Measurements from ENCODE around the gene SRGAP1.

Gene SRGAP1

DNA sequence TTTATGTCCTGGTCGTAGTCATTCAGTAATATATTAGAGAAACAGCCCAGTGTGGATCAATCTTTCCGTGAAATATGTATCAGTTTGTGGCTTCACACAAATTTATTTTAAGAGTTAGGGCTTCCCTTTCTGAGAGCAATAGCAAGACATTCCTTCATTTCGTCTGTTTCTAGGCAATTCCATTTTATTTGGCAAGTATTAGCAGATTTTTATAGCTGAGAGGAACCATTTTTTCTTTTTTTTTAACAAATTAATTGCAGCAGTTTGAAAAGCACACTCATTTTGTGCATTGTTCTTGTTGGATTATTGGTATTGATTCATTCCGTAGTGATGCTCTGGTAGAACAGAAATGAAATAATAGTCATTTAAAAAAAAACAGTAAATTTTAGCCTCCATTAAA is 132.9 kb downstream of the SRGAP1 start:
- DNase-seq: no peak

DNA sequence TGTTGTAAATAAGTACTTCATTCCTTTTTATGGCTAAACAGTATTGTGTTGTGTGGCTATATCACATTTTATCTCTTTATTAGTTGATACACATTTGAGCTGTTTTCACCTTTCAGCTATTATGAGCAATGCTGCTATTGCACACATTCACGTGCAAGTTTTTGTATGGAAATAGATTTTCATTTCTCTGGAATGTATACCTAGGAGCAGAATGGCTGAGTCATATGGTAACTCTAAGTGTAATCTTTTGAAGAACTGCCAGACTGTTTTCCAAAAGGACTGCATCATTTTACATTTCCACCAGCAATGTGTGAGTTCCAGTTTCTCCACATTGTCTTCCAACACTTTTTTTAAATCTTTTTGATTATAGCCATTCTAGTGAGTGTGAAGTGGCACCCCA is 134.0 kb downstream of the SRGAP1 start:
- DNase-seq: no peak

DNA sequence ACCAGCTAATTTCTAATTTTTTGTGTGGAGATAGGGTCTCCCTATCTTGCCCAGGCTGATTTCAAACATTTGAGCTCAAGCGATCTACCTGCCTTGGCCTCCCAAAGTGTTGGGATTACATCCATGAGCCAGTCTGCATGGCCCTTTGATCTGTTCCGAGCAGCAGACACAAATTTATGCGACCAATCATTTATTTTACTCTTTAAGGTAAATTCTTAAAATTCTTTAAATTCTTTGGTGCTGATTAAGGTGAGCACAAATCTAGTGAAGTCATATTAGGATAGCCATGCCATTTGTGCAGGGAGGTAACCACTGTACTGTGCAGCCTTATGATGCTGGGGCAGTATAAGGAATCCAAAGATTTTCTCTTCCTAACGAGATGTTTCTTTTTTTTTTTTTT is 135.7 kb downstream of the SRGAP1 start:
- DNase-seq: no peak

DNA sequence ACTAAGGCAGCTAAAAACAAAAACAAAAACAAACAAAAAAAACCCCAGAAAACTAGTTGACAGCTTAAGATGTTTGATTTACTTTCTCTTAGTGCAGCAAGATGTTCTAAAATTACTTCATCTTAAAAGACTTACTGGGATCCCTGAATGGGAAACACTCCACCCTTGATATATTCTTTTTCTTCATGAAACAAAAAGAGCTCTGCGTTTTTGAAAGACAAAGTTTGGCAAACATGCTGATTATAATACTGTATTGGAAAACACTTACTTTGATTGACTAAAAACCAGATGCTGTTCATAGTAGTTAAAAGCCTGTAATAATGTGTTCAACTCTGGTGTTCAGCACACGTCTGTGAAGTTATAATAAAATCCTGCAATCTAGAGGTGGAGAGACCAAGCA is 136.8 kb downstream of the SRGAP1 start:
- DNase-seq: no peak

DNA sequence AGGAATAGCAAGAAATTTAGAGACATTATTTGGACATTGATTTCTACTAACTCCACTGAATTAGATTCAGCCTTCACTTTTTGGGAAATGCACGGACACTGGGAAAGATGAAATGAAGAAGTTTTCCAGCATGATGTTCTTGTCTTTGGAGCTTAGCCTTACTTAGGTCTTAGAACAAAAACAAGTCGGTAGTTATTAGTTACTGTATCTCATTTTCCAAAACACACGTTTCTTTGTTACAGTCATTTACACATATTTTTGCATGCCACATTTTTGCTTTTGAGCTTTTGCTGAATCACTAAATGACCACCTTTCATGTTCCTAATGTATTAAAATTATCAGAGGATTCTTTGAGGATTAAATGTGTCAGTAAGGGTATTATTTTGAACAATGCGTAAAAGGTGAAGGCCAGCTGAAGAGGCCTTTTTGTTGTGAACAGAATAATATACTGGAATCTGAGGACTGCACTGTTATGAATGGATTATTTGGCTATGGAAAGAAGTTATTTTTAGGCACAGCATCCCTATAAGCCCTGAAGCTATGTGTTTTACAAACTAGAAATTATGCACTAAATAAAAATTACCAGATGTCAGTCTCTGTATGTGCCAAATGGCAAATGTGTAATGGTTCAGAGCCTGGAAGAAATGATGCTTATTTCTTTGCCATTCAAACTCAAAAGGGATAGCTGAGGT is 138.2 kb downstream of the SRGAP1 start:
- no peak for DNase-seq

DNA sequence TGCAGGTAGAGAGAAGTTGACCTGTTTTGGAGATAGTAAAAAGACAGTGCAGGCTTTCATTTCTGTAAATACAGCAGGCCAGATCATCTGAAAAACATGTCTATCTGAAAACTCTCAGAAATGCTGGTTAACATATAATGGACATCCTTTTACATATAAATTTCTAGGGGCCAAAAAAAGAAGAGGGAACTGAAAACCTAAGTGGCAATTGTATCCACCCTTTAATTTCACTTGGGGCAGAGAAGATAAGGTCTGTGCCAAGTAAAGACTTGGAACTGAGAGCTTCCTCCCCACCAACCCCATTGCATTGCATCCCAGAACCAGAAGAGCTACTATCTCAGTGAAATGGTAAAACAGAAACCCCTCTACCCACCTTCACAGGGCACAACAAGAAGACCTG is 141.0 kb downstream of the SRGAP1 start:
- DNase-seq: no peak

DNA sequence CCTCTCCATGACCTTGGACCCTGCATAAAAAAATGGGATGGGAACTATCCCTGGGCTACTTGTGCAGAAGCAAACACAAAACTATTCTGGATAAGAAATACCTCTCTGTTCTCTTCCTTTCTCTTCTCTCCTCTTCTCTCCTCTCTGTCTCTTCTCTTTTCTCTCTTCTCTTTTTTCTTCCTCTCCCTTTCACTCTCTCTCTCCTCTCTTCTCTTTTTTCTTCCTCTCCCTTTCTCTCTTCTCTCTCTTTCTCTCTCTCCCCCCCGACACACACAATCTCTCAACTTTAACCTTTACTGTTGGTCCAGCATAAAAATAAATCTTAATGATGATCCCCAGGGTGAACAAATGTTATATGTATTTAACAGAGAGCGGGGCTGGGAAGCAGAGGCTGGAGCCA is 141.4 kb downstream of the SRGAP1 start:
- DNase-seq: no peak

DNA sequence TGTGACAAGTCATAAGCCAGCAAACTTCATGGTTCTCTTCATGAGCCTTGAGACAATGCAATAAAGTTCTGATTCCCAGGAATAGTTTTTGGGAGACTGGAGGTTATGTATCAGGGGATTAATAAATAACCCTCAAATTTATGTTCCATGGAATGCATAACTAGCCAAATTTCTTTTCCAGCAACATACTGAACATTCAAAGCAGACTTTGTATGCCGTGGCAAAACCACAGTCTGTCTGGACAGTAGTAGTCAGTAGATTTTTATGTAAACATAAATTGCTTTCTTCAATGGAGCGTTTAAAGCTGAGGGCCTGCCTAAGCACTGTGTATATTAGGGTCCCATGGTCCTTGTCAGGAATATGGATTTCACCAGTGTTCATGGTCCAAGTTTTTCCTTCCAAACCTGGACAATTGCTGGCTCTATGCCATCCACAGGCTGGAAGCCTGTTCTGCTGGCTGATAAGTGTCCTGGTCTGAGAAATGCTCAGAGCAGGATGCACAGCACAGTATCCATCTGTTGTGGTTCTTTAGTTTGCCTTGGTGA is 144.9 kb downstream of the SRGAP1 start:
- no peak for DNase-seq

DNA sequence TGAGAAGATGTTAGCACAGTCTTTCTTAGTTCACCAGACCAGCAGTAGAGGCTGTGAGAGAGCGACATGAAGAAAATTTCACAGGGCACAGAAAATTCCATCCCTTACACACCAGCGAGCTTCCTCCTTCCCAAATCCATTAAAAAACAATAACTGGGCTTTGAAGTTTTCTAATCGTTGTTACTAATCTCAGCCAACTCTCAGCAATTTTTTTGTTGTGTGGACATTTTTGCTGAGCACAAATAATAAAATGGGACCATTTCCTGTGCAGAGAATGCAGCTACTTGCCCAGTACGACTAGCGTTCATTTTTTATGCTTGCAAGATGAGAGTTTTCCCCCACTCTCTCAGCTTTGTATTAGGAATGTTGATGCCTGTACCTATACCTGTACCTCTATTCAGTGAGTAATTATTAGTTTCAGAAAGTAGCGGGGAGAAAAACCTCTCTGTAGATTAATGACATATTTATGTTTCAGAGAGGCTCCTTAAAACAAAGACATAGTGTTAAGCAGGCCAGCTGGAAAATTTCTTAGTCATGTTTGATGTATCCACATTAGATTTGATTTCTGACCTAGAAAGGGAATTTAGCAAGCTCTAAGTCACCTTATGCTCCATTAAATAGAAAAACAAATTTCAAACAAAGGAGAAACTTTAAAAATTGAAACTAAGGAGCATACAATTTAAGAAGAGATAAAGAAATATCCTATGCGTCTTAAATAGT is 146.5 kb downstream of the SRGAP1 start:
- DNase-seq: no peak

DNA sequence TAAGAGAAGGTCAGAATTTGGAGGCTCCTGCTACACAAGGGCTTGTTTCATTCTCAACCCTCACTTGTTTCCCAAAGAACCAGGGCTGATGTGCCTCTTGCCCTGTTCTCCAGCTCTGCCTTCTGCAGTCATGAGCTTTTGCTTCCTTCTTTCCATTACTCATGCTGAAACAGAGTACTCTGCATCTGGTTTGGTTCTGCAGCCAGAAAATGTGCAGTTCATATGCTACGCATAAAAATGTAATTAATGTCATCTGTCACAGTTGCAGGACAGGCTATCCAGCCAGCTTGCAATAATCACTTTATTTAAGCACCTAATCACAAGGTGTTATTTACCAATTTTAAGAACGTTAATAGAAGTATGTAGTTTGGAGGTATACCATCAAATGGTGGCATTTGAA is 150.2 kb downstream of the SRGAP1 start:
- no peak for DNase-seq

DNA sequence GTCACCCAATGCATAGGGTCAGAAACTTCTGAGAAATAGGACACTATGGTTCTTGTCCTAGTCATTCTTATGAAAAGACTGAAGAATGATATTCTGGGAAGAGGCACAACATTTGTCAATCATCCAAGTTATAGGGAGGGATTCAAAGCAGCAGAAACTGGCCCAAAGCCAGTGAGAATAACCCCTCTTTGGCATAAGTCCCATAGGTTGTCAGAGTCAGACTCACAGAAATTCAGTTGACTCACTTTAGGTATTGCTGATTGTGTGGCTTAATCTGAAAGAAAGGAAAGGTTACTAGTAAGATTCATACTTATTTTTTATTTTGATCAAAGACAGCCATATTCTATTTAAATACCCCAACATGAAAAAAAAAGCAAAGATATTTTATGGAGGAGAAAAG is 151.0 kb downstream of the SRGAP1 start:
- DNase-seq: no peak

DNA sequence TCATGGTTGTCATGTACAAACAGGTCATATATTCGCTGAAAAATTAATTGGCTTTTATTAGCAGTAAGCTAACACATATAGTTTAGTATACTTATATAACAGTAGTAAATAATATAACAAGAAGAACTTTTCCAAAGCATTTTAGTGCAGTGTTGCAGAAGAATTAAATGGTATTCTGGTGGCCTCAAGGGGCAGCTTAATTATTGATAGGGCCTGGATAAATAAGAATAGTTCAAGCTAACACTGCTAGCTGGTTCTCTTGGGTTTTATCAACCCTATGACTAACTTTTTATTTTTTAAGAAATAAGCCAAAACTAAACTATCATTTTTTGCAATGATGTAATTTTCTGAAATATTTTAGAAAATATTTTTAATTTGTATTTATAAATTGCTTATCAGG is 152.1 kb downstream of the SRGAP1 start:
- DNase-seq: no peak

DNA sequence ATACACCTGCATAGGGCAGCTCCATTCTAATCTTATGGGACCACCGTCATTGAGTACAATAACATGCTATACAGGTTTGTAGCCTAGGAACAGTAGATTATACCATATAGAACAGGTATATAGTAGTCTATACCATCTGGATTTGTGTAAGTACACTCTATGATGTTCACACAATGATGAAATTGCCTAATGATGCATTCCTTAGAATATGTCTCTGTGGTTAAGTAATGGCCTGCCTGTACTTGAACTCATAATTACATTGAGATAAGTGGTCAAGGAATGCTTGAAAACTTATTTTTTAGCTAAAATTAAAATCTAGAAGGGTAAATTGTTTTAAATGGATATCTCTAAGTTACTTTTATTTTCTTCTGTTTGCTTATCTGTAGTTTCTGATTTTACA is 152.7 kb downstream of the SRGAP1 start:
- DNase-seq: no peak

DNA sequence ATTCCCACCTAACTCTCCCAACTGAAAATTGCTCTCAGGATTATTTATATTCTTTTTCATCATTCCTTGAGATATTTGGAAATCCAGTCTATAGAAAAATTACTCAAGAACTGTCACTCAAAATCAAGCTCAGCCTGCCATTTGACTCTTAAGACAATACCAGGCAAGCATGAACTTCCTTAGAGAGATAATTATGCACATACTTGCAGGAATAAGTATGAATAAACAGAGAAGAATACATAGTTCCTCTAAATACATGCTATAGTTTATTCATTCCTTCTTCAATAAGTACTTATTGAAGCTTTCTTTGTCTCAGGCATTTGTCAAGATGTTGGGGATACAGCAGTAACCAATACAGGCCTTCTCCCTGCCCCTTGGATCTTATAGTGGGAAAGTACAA is 154.1 kb downstream of the SRGAP1 start:
- DNase-seq: no peak

DNA sequence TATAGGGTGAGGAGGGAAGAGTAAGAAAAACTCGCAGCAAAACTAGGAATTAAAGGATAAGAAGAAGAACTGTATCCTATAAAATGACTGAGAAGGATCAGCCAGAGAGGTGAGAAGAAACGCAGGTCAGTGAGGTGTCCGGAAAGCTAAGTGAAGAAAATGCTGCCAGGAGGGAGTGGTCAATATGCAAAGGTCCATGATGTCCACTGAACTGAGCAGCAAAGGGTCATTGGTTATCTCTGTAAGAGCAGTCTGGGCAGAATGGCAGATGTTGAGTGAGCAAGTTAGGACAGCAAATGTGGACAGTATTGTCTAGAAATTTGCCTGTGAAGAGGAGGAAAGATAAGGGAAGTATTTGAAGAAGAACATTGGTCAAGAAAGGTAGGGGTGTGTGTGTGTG is 155.4 kb downstream of the SRGAP1 start:
- no peak for DNase-seq

DNA sequence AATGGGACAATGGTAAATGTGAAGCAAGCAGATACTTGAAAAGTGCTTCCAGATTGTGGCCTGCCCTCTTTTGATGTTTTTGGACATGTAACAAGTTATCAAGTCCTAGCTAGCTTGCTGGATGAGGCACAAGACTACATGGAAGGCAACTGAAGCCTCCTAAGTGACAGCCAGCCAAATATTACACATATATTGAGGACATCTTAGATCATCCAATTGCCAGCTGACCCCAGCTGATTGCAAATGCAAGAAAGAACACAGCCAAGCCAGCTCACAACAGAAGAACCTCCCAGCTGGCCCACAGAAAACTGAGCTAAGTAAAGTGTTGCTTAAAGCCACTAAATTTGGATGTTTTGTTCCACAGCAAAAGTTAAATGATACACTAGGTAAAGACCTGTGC is 156.9 kb downstream of the SRGAP1 start:
- no peak for DNase-seq

DNA sequence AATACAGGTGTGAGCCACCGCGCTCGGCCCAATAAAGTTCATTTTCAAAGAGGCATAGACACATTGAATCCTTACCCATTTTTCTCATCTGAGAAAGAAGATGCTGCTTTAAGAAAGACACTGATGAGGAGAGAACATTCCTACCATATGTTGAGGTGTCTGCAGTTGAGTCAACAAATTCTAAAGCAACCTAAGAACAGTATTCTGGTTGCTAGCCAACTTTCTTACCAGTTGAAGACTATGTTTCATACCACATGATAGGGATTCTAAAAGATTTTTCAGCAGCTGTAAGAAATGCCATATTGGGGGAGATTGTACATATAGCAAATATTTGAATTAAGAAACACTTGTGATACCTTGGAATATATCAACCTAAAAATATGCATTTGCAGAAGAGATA is 160.1 kb downstream of the SRGAP1 start:
- no peak for DNase-seq

DNA sequence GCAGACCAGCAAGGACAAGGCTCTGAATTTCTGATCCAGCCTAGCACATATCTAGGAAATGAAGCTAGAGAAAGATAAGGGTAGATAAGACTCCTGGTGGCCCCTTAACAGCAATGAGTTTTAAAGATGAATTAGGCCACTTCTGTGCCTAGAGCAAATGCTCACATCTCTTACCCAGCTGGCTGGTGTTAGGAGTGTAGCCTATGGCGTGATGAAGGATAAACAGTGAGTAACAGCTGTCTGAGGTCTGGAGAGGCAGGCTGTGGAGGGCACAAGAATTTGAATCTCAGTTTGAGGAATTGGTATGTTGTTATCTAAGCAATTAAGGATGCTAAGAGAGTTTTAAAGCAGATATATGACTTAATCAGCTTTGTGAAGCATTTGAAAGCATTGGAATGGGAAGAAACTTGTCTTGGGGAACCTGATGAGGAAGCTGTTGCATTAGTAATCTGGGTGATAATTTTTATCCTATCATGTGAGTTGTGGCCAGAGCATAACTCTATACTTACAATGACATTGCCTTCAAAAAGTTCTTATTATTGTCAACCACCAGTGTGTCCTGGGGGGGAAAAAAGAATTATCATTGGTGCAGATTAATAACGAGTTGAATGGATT is 161.8 kb downstream of the SRGAP1 start:
- DNase-seq: no peak

DNA sequence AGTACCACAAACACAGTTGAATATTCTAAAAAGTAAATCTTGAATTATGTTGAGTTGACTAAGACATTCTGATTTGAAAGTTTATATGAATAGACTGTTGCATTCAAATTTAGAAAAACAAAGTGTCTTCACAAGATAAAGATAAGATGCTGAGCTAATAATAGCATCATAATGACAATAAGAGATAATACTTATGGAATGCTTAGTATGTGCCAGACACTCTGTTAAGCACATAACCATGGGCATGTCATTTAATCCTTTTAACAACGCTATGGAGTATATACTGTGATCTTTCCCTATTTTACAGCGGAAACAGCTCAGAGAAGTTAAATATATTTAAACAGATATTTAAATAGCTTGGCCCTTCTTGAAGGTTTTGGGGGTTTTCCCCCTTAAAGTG is 163.4 kb downstream of the SRGAP1 start:
- DNase-seq: no peak

DNA sequence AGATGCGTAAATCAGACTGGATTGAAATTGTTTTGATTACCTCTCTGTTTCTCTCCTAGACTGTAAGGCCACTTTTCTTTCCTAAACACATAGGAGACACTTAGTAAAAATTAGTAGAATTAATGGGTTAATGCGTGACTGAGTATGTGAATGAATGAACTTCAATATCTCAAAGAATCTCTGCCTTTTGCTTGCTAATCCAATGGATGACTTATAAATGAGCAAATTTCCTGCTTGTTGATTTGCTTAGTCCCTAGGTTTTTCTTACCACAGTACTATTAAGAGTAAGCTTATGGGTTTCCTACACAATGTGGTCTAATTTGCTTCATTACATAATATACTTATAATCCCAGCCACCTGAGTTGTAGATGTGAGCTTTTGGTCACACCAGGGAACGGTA is 164.1 kb downstream of the SRGAP1 start:
- DNase-seq: no peak

DNA sequence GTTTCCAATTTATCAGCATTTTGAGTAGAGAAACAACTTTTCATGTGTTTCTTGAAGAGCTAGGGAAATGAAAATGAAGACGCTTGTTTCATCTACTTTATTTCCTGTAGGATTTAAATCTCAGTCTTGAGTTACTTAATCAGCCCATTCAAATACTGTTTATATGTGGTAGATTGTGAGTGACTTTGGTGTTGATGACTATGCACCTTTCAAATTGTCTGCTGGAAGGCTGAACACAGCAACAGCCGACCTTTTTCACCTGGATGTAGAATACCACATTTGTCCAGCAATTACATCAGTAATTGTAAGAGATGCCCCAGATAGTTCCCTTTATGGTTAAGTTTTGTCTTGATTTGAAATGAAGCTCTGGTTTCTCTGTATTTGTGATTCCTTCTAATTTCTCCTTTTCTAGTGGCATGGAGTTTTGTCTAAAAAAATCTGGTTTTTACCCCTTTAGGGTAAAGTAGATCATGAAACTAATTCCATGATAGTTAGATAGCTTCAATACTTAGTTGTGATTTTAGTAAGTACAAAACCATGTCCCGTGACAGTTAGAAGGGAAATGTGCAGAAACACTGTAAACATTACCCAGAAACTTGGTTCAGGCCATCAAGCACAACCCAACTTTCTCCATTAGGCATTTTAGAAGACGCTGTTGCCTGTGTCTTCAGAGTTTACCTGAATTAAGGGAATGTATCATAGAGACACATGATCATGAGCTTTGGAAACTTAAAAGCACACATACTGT is 165.0 kb downstream of the SRGAP1 start:
- no peak for DNase-seq

DNA sequence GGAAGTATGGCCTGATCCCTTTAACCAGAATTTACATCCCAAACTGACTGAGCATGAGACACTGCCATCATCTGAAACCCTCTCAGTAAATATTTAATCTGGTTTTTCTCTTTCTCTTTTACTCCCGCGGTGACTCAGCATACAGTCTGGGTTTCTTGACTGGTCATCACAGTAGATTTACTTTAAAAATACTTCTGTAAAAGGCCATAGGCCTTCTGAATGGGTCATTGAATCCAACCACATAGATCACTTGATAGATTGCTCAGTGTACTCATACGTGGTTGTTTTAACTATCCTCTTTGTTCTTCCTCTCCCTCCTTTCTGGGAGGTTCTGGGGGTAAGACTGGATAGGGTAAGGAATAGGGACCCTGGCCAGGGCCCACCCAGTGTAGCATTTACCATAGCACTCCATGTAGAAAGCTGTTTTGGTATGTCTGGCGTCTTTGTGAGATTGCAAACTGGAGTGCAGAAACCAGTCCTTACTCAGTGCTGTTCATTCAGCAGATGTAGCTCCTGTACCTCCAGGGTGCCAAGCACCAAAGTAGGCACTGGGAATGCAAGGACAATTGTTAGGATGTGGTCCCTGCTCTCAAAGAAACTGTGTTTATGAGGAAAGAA is 165.7 kb downstream of the SRGAP1 start:
- DNase-seq: no peak

DNA sequence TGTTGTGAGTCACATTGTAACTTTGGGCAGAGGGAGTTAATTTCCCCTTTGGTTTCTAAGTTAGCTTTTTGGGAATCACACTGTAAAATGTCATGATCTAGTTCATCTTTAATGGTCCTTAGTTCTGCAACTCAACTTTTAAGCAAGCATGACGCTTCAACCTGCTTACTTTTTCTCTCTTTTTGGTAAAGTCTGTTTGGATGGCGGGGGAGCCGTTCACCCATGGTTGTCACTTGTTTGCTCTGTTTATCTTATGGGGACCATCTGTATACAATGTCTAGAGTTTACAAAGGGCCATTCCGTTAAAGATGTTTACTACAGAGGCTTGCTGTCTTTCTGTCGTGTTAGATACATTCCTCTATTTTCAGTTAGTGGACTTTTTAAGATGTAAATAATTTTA is 172.0 kb downstream of the SRGAP1 start:
- no peak for DNase-seq

Measured in activated T-cell treated with anti-CD3 and anti-CD28 coated beads, Interleukin-2, amount 50 U/mL, for 1 hour (primary cell).